Kidney (tissue), 22 donors: ENCODE results near the gene RRP12. TPM values are rescaled to one million over a fixed set of nuclear protein-coding genes. Genes with fewer than 3 reads are reported as not detected.
A peak's percentile ranks its signal among the peaks of the same experiment; 100 is the strongest.

Experiments
- DNase-seq, 5 donors: peaks; one replicate each; pipeline ENCODE4 v3.0.0-alpha.2; 2013 to 2020
- FAIRE-seq: peaks from 2 replicates; lab custom pipeline; 2012; peaks lifted over from hg19 to GRCh38; lab: Jason Lieb, UNC
- H3K27ac ChIP-seq, 2 donors: one replicate each; pipeline ENCODE4 v1.7.0; 2013; ENCODE audit warnings: low read depth in 2 of 2, low read length in 2 of 2, inconsistent platforms in 1 of 2
- H3K27me3 ChIP-seq: one replicate; pipeline ENCODE4 v1.7.1; 2013; ENCODE audit warnings: low read length, inconsistent platforms; ENCODE audit not compliant: control insufficient read depth, insufficient read depth
- H3K36me3 ChIP-seq, 3 donors: one replicate each; pipeline versions ENCODE4 v1.7.0 to v1.7.1; 2013; ENCODE audit warnings: low read length in 3 of 3, control low read depth in 1 of 3, inconsistent platforms in 1 of 3; ENCODE audit not compliant: insufficient read depth in 3 of 3, control insufficient read depth in 2 of 3
- H3K4me1 ChIP-seq, 3 donors: one replicate each; pipeline versions ENCODE4 v1.7.0 to v1.7.1; 2013; ENCODE audit warnings: low read length in 3 of 3, inconsistent platforms in 1 of 3, low read depth in 1 of 3; ENCODE audit not compliant: control insufficient read depth in 2 of 3, insufficient read depth in 2 of 3
- H3K4me3 ChIP-seq, 3 donors: one replicate each; pipeline versions ENCODE4 v1.7.0 to v1.8.1; 2013; ENCODE audit warnings: low read length in 3 of 3, control low read depth in 1 of 3, inconsistent platforms in 1 of 3
- H3K9ac ChIP-seq, 3 donors: one replicate each; pipeline versions ENCODE4 v1.7.0 to v1.7.1; 2013; ENCODE audit warnings: low read length in 3 of 3, control low read depth in 1 of 3, inconsistent platforms in 1 of 3
- H3K9me3 ChIP-seq, 3 donors: one replicate each; pipeline versions ENCODE4 v1.7.0 to v1.7.1; 2013; ENCODE audit warnings: low read length in 3 of 3, control low read depth in 1 of 3, inconsistent platforms in 1 of 3; ENCODE audit not compliant: control insufficient read depth in 2 of 3, insufficient read depth in 1 of 3
- intact Hi-C: fragments of 100-400 bp; cut with DNase I; formaldehyde crosslinking; loops from one replicate; pipeline ENCODE4 v1.11.1; 2022
- long read RNA-seq, 10 donors: library from polyadenylated mRNA in 1 of 10; unstranded in 1 of 10; transcript quantifications; one replicate each; pipeline ENCODE4 v2.0.0 and lab custom pipeline, GENCODE V29; 2021 to 2026
- polyA plus RNA-seq: library from polyadenylated mRNA; stranded (reverse); fragments of 350-450 nt; fragmentation: Illumina TruSeq; extraction: RNeasy Lipid Tissue Mini Kit (QIAGEN cat#74804); gene quantifications from one replicate; pipeline ENCODE4 v1.2.3, GENCODE V29; 2014; ENCODE audit warnings: low read depth, low replicate concordance; ENCODE audit not compliant: insufficient read depth
- total RNA-seq: library from RNA; stranded (reverse); fragmentation: NEBNext Ultra II Directional; extraction: Animal tissue kit (Norgen Biotek cat#: 25700); gene quantifications from one replicate; pipeline ENCODE4 v1.2.1, GENCODE V29; 2021
- TF ChIP-seq, protein P1 (sequence below): IDR thresholded peaks from 3 replicates; pipeline ENCODE4 v1.5.1; 2012; ENCODE audit warnings: mild to moderate bottlenecking, moderate library complexity, borderline replicate concordance; ENCODE audit not compliant: insufficient read depth; ENCODE audit errors: extremely low read depth
- donor health status: control.
- donor health status: control.
- donor health status: control.
- donor health status: control.
- donor health status: control.
- donor health status: DM: yes; HTN: yes; CAD: no.
- donor health status: Normal renal cell carcinoma (clear cell type).

Gene RRP12, protein sequence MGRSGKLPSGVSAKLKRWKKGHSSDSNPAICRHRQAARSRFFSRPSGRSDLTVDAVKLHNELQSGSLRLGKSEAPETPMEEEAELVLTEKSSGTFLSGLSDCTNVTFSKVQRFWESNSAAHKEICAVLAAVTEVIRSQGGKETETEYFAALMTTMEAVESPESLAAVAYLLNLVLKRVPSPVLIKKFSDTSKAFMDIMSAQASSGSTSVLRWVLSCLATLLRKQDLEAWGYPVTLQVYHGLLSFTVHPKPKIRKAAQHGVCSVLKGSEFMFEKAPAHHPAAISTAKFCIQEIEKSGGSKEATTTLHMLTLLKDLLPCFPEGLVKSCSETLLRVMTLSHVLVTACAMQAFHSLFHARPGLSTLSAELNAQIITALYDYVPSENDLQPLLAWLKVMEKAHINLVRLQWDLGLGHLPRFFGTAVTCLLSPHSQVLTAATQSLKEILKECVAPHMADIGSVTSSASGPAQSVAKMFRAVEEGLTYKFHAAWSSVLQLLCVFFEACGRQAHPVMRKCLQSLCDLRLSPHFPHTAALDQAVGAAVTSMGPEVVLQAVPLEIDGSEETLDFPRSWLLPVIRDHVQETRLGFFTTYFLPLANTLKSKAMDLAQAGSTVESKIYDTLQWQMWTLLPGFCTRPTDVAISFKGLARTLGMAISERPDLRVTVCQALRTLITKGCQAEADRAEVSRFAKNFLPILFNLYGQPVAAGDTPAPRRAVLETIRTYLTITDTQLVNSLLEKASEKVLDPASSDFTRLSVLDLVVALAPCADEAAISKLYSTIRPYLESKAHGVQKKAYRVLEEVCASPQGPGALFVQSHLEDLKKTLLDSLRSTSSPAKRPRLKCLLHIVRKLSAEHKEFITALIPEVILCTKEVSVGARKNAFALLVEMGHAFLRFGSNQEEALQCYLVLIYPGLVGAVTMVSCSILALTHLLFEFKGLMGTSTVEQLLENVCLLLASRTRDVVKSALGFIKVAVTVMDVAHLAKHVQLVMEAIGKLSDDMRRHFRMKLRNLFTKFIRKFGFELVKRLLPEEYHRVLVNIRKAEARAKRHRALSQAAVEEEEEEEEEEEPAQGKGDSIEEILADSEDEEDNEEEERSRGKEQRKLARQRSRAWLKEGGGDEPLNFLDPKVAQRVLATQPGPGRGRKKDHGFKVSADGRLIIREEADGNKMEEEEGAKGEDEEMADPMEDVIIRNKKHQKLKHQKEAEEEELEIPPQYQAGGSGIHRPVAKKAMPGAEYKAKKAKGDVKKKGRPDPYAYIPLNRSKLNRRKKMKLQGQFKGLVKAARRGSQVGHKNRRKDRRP (N-terminal part only)
- total RNA-seq (30.0 TPM), polyA plus RNA-seq (9.7 TPM)
- long read RNA-seq, donor 1, partial matches to known transcripts, result 23 of 157 reads
- long read RNA-seq, donor 1, other reads (novel, unspliced or antisense), result 134 of 157 reads
- long read RNA-seq, donor 2, partial matches to known transcripts, result 5 of 109 reads
- long read RNA-seq, donor 2, other reads (novel, unspliced or antisense), result 103 of 109 reads
- long read RNA-seq, donor 3, partial matches to known transcripts, result 0 of 1 reads
- long read RNA-seq, donor 3, other reads (novel, unspliced or antisense), result 0 of 1 reads
- long read RNA-seq, donor 4, full-length matches to known transcripts, result 5 of 177 reads
- long read RNA-seq, donor 4, partial matches to known transcripts, result 172 of 177 reads
- long read RNA-seq, donor 4, other reads (novel, unspliced or antisense), result 0 of 177 reads
- long read RNA-seq, donor 5, partial matches to known transcripts, result 0 of 1 reads
- long read RNA-seq, donor 5, other reads (novel, unspliced or antisense), result 0 of 1 reads
- long read RNA-seq, donor 6, partial matches to known transcripts, result 0 of 1 reads
- long read RNA-seq, donor 6, other reads (novel, unspliced or antisense), result 0 of 1 reads
- long read RNA-seq, donor 7, full-length matches to known transcripts, result 14 of 44 reads
- long read RNA-seq, donor 7, partial matches to known transcripts, result 28 of 44 reads
- long read RNA-seq, donor 7, other reads (novel, unspliced or antisense), result 2 of 44 reads
- long read RNA-seq, donor 8, result 0 reads
- long read RNA-seq, donor 9, result 0 reads
- long read RNA-seq, donor 10, full-length matches to known transcripts, result 3 of 3 reads
- long read RNA-seq, donor 10, partial matches to known transcripts, result 0 of 3 reads
- long read RNA-seq, donor 10, other reads (novel, unspliced or antisense), result 0 of 3 reads

DNA sequence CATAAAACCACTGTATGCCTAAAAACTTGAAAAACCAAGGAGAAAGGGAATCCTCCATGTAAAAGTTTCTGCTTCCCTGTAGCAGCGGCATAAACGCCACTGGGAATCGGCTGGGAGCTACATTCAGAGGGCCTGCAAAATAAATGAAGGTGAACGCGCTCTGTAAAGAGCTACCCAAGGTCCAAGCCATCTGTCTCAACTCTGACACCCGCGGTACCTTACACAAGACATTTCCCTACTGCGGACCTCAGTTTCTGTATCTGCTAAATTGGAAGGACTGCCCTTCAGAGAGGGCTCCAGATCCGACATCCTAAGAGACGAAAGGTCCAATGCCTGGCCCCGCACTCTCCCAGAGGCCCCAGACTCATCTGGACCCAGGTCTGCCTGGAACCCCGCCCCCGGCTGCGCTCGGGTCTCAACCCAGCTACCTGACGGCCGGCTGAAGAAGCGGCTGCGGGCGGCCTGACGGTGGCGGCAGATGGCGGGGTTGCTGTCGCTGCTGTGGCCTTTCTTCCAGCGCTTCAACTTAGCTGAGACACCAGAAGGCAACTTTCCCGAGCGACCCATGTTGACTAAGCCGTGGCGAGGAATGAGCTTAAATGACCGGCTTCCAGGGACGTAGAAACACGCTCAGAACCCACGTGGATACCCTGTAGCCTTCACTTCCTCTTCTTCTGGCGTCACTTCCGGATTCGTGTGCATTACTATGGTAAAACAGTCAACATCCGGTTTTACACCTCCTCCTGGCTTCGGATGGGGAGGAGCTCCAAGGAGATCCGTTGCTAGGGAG, at the start of gene RRP12:
Gene RRP12 (minus strand): TSS at position 676 of the 790 bp plus-strand sequence. CDS start 109 bp downstream, at position 567.
- peak within 1 kb of the TSS; percentile 39 to 66 for H3K27ac ChIP-seq
- DNase-seq (peak; percentile 82 to 100 (median 94)), FAIRE-seq (peak; percentile 96)
- H3K4me3 ChIP-seq, result peak within 1 kb of the TSS; percentile 71 to 84 (median 81)
- H3K4me1 ChIP-seq, result peaks cover 0 to 7% (median 6%) of the 10 kb centered on the region in 3 donors
- intact Hi-C loops, result no loop called here
- H3K27me3 ChIP-seq, result no peaks in the 10 kb centered on the region
- peaks cover 2 to 7% (median 4%) of the 10 kb centered on the region in 3 donors for H3K36me3 ChIP-seq
- TF ChIP-seq, protein P1, sequence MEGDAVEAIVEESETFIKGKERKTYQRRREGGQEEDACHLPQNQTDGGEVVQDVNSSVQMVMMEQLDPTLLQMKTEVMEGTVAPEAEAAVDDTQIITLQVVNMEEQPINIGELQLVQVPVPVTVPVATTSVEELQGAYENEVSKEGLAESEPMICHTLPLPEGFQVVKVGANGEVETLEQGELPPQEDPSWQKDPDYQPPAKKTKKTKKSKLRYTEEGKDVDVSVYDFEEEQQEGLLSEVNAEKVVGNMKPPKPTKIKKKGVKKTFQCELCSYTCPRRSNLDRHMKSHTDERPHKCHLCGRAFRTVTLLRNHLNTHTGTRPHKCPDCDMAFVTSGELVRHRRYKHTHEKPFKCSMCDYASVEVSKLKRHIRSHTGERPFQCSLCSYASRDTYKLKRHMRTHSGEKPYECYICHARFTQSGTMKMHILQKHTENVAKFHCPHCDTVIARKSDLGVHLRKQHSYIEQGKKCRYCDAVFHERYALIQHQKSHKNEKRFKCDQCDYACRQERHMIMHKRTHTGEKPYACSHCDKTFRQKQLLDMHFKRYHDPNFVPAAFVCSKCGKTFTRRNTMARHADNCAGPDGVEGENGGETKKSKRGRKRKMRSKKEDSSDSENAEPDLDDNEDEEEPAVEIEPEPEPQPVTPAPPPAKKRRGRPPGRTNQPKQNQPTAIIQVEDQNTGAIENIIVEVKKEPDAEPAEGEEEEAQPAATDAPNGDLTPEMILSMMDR, result no peak
- peak within 1 kb of the TSS; percentile 2 to 80 (median 70) for H3K9ac ChIP-seq
- no peaks in the 10 kb centered on the region for H3K9me3 ChIP-seq

DNA sequence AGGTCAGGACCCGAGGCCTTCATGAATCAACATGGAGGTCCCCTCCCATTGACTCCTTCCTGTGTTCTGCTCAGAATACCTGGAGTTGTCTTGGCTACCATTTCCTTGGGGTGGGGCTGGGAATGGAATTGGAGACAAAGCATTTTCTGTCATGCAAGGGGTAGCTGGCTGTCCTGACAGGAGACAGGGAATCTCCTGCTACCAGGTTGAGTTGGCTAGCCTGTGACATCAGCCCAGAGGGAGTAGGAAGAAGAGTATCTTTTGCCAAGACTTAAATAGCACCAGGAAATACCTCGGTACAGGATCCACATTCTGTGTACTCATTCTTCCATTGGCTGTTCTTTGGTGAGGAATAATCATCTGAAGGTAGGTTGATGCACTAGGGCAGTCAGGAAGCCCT, 49.7 kb upstream of the RRP12 start:
- H3K36me3 ChIP-seq, result peaks cover 0 to 3% (median 2%) of the 10 kb centered on the region in 3 donors
- H3K9ac ChIP-seq, result no peak overlapping the region
- peaks cover 0 to 13% (median 12%) of the 10 kb centered on the region in 3 donors for H3K4me1 ChIP-seq
- H3K9me3 ChIP-seq, result no peaks in the 10 kb centered on the region
- no peaks in the 10 kb centered on the region for H3K27me3 ChIP-seq
- TF ChIP-seq, protein P1, result no peak
- intact Hi-C loops, result no loop called here
- H3K27ac ChIP-seq, result no peak overlapping the region
- no peak overlapping the region for H3K4me3 ChIP-seq
- FAIRE-seq (no peak), DNase-seq (no peak)
